Hematopoietic multipotent progenitor cell treated with erythropoietin and hydrocortisone succinate and interleukin-3 and kit ligand, for 6 days (in vitro differentiated cells): ENCODE data around the gene COL4A4.
A peak's percentile ranks its signal among the peaks of the same experiment; 100 is the strongest.
"Not testable (repeated sequence)": the region's sequence is repeated elsewhere in the genome, so short reads cannot be mapped to it uniquely, and the experiment has no call there.

Source experiments
- DNase-seq: peaks from one replicate; pipeline ENCODE4 v3.0.0-alpha.2; 2015

COL4A4 gene

GRCh38 chr2:227163998-227164762 is at the start of gene COL4A4, which contains the start of gene COL4A3:
COL4A4 (minus strand) TSS chr2:227164205; CDS start chr2:227147483, 16,722 bp downstream.
COL4A3 (plus strand) TSS chr2:227164624; CDS start chr2:227164727, 103 bp downstream.
- peak; percentile 33 for DNase-seq

- no peak for DNase-seq
Measured at GRCh38 chr2:227207573-227207972, 43.6 kb upstream of the COL4A4 start.

- DNase-seq: no peak
Measured at GRCh38 chr2:227206406-227206805, 42.4 kb upstream of the COL4A4 start.

GRCh38 chr2:227205701-227206100 is 41.7 kb upstream of the COL4A4 start:
- DNase-seq: no peak

- no peak for DNase-seq
Measured at GRCh38 chr2:227204452-227204851, 40.4 kb upstream of the COL4A4 start.

- no peak for DNase-seq
Measured at GRCh38 chr2:227201771-227202170, 37.8 kb upstream of the COL4A4 start.

GRCh38 chr2:227198866-227199265 is 34.9 kb upstream of the COL4A4 start:
- DNase-seq: no peak

- DNase-seq: no peak
Measured at GRCh38 chr2:227194219-227194618, 30.2 kb upstream of the COL4A4 start.

- no peak for DNase-seq
Measured at GRCh38 chr2:227192491-227192890, 28.5 kb upstream of the COL4A4 start.

- DNase-seq: peak; percentile 7
Measured at GRCh38 chr2:227191367-227191766, 27.4 kb upstream of the COL4A4 start.

GRCh38 chr2:227188292-227188691 is 24.3 kb upstream of the COL4A4 start:
- no peak for DNase-seq

GRCh38 chr2:227186751-227187150 is 22.7 kb upstream of the COL4A4 start:
- DNase-seq: no peak

GRCh38 chr2:227185615-227186232 is 21.7 kb upstream of the COL4A4 start:
- no peak for DNase-seq

GRCh38 chr2:227183657-227184367 is 19.8 kb upstream of the COL4A4 start:
- DNase-seq: no peak

- no peak for DNase-seq
Measured at GRCh38 chr2:227182765-227183164, 18.8 kb upstream of the COL4A4 start.

GRCh38 chr2:227180770-227181169 is 16.8 kb upstream of the COL4A4 start:
- no peak for DNase-seq

GRCh38 chr2:227179988-227180685 is 16.1 kb upstream of the COL4A4 start:
- no peak for DNase-seq

GRCh38 chr2:227177592-227178336 is 13.8 kb upstream of the COL4A4 start:
- DNase-seq: no peak

GRCh38 chr2:227171779-227172178 is 7.8 kb upstream of the COL4A4 start:
- DNase-seq: not testable (repeated sequence)

GRCh38 chr2:227164763-227165291 is 822 bp upstream of the COL4A4 start:
- DNase-seq: no peak

- peak; percentile 5 for DNase-seq
Measured at GRCh38 chr2:227163485-227163997, 464 bp downstream of the COL4A4 start.

GRCh38 chr2:227161947-227162346 is 2.1 kb downstream of the COL4A4 start:
- no peak for DNase-seq
